Measurements from ENCODE around the gene HOXA3. TPM values are rescaled to one million over a fixed set of nuclear protein-coding genes. Genes with fewer than 3 reads are reported as not detected.

The HOXA3 gene
- total and polyA plus RNA-seq, 4 donors: 3.8 to 20.8 (median 10.9) TPM

GRCh38 chr7:27071622-27072390 lies 80.6 kb downstream of the HOXA3 start:
- DNase-seq: no peak
- H3K9me3 ChIP-seq (ENCODE audit: control insufficient read depth, low read length): no peaks in the 10 kb centered on the region
- intact Hi-C loops (cut with DNase I): no loop called here
- H3K4me1 ChIP-seq (ENCODE audit: control insufficient read depth in 1 of 2, insufficient read depth in 2 of 2, low read length in 2 of 2): no peaks in the 10 kb centered on the region
- ATAC-seq (ENCODE audit: low FRiP score): no peak
- H3K36me3 ChIP-seq (ENCODE audit: control insufficient read depth in 1 of 2, insufficient read depth in 2 of 2, low read length in 1 of 2): no peaks in the 10 kb centered on the region
- no peaks in the 10 kb centered on the region for H3K27me3 ChIP-seq (ENCODE audit: control insufficient read depth in 1 of 2, insufficient read depth in 2 of 2, low read length in 1 of 2)
- no peak overlapping the region for H3K27ac ChIP-seq (ENCODE audit: low read depth in 1 of 2, low read length in 2 of 2)
- no peak overlapping the region for H3K4me3 ChIP-seq (ENCODE audit: low read length in 2 of 2)
- WGBS, 2 donors: 82 to 83% methylated on average over 6 of the region's 6 CpGs

GRCh38 chr7:27068259-27068658 lies 84.1 kb downstream of the HOXA3 start:
- 97 to 100% methylated on average over 1 of the region's 1 CpG for WGBS, 2 donors
- Histone ChIP-seq H3K27me3 (ENCODE audit: control insufficient read depth in 1 of 2, insufficient read depth in 2 of 2, low read length in 1 of 2) (no peaks in the 10 kb centered on the region), H3K27ac (ENCODE audit: low read depth in 1 of 2, low read length in 2 of 2) (no peak overlapping the region), H3K4me3 (ENCODE audit: low read length in 2 of 2) (no peak overlapping the region), H3K4me1 (ENCODE audit: control insufficient read depth in 1 of 2, insufficient read depth in 2 of 2, low read length in 2 of 2) (no peaks in the 10 kb centered on the region), H3K36me3 (ENCODE audit: control insufficient read depth in 1 of 2, insufficient read depth in 2 of 2, low read length in 1 of 2) (no peaks in the 10 kb centered on the region), H3K9me3 (ENCODE audit: control insufficient read depth, low read length) (no peaks in the 10 kb centered on the region)
- intact Hi-C loops (cut with DNase I): no loop called here
- DNase-seq (no peak), ATAC-seq (ENCODE audit: low FRiP score) (no peak)

GRCh38 chr7:27066148-27066547 lies 86.2 kb downstream of the HOXA3 start:
- H3K4me3 ChIP-seq (ENCODE audit: low read length in 2 of 2): no peak overlapping the region
- WGBS, 2 donors: 57 to 66% methylated on average over 3 of the region's 3 CpGs
- intact Hi-C loops (cut with DNase I): no loop called here
- H3K27ac ChIP-seq (ENCODE audit: low read depth in 1 of 2, low read length in 2 of 2): no peak overlapping the region
- no peak for ATAC-seq (ENCODE audit: low FRiP score)
- H3K4me1 ChIP-seq (ENCODE audit: control insufficient read depth in 1 of 2, insufficient read depth in 2 of 2, low read length in 2 of 2): no peaks in the 10 kb centered on the region
- H3K36me3 ChIP-seq (ENCODE audit: control insufficient read depth in 1 of 2, insufficient read depth in 2 of 2, low read length in 1 of 2): no peaks in the 10 kb centered on the region
- no peaks in the 10 kb centered on the region for H3K27me3 ChIP-seq (ENCODE audit: control insufficient read depth in 1 of 2, insufficient read depth in 2 of 2, low read length in 1 of 2)
- no peaks in the 10 kb centered on the region for H3K9me3 ChIP-seq (ENCODE audit: control insufficient read depth, low read length)
- no peak for DNase-seq

GRCh38 chr7:27065709-27066108 lies 86.7 kb downstream of the HOXA3 start:
- DNase-seq (no peak), ATAC-seq (ENCODE audit: low FRiP score) (no peak)
- no peaks in the 10 kb centered on the region for H3K9me3 ChIP-seq (ENCODE audit: control insufficient read depth, low read length)
- no peaks in the 10 kb centered on the region for H3K36me3 ChIP-seq (ENCODE audit: control insufficient read depth in 1 of 2, insufficient read depth in 2 of 2, low read length in 1 of 2)
- no peaks in the 10 kb centered on the region for H3K4me1 ChIP-seq (ENCODE audit: control insufficient read depth in 1 of 2, insufficient read depth in 2 of 2, low read length in 2 of 2)
- no peak overlapping the region for H3K4me3 ChIP-seq (ENCODE audit: low read length in 2 of 2)
- WGBS, 2 donors: 93 to 95% methylated on average over 2 of the region's 2 CpGs
- H3K27ac ChIP-seq (ENCODE audit: low read depth in 1 of 2, low read length in 2 of 2): no peak overlapping the region
- intact Hi-C loops (cut with DNase I): no loop called here
- no peaks in the 10 kb centered on the region for H3K27me3 ChIP-seq (ENCODE audit: control insufficient read depth in 1 of 2, insufficient read depth in 2 of 2, low read length in 1 of 2)

GRCh38 chr7:27064661-27065060 lies 87.7 kb downstream of the HOXA3 start:
- Histone ChIP-seq H3K36me3 (ENCODE audit: control insufficient read depth in 1 of 2, insufficient read depth in 2 of 2, low read length in 1 of 2) (no peaks in the 10 kb centered on the region), H3K4me1 (ENCODE audit: control insufficient read depth in 1 of 2, insufficient read depth in 2 of 2, low read length in 2 of 2) (no peaks in the 10 kb centered on the region), H3K27ac (ENCODE audit: low read depth in 1 of 2, low read length in 2 of 2) (no peak overlapping the region), H3K4me3 (ENCODE audit: low read length in 2 of 2) (no peak overlapping the region), H3K9me3 (ENCODE audit: control insufficient read depth, low read length) (no peaks in the 10 kb centered on the region), H3K27me3 (ENCODE audit: control insufficient read depth in 1 of 2, insufficient read depth in 2 of 2, low read length in 1 of 2) (no peaks in the 10 kb centered on the region)
- WGBS, 2 donors: 78 to 84% methylated on average over 2 of the region's 2 CpGs
- DNase-seq (no peak), ATAC-seq (ENCODE audit: low FRiP score) (no peak)
- intact Hi-C loops (cut with DNase I): no loop called here

GRCh38 chr7:27064159-27064558 lies 88.2 kb downstream of the HOXA3 start:
- Histone ChIP-seq H3K27ac (ENCODE audit: low read depth in 1 of 2, low read length in 2 of 2) (no peak overlapping the region), H3K9me3 (ENCODE audit: control insufficient read depth, low read length) (no peaks in the 10 kb centered on the region), H3K4me3 (ENCODE audit: low read length in 2 of 2) (no peak overlapping the region), H3K4me1 (ENCODE audit: control insufficient read depth in 1 of 2, insufficient read depth in 2 of 2, low read length in 2 of 2) (no peaks in the 10 kb centered on the region), H3K27me3 (ENCODE audit: control insufficient read depth in 1 of 2, insufficient read depth in 2 of 2, low read length in 1 of 2) (no peaks in the 10 kb centered on the region), H3K36me3 (ENCODE audit: control insufficient read depth in 1 of 2, insufficient read depth in 2 of 2, low read length in 1 of 2) (no peaks in the 10 kb centered on the region)
- ATAC-seq (ENCODE audit: low FRiP score) (no peak), DNase-seq (no peak)
- WGBS, 2 donors: 22 to 26% methylated on average over 2 of the region's 2 CpGs
- intact Hi-C loops (cut with DNase I): no loop called here

- H3K9me3 ChIP-seq (ENCODE audit: control insufficient read depth, low read length): no peaks in the 10 kb centered on the region
- no peak for DNase-seq
- H3K27me3 ChIP-seq (ENCODE audit: control insufficient read depth in 1 of 2, insufficient read depth in 2 of 2, low read length in 1 of 2): no peaks in the 10 kb centered on the region
- H3K36me3 ChIP-seq (ENCODE audit: control insufficient read depth in 1 of 2, insufficient read depth in 2 of 2, low read length in 1 of 2): no peaks in the 10 kb centered on the region
- no peak for ATAC-seq (ENCODE audit: low FRiP score)
- intact Hi-C loops (cut with DNase I): no loop called here
- WGBS, 2 donors: 94 to 96% methylated on average over 4 of the region's 4 CpGs
- no peak overlapping the region for H3K27ac ChIP-seq (ENCODE audit: low read depth in 1 of 2, low read length in 2 of 2)
- no peaks in the 10 kb centered on the region for H3K4me1 ChIP-seq (ENCODE audit: control insufficient read depth in 1 of 2, insufficient read depth in 2 of 2, low read length in 2 of 2)
- H3K4me3 ChIP-seq (ENCODE audit: low read length in 2 of 2): no peak overlapping the region
These were observed 89.4 kb downstream of the HOXA3 start for GRCh38 chr7:27062946-27063345.

Small RNA genes lying within 50 kb of the gene (microRNA-seq; reads per million reads assigned to microRNA genes)
- 156 to 3,890 reads per million in 2 donors for gene MIR196B

Other genes starting within 250 kb of the HOXA3 start
- 1 to 10 TPM; 1.3 to 1.6 TPM for gene HOXA1, start 56.6 kb downstream of the HOXA3 start, total RNA-seq
- gene HOXA1, start 56.6 kb downstream of the HOXA3 start, polyA plus RNA-seq: under 1 TPM; 0.59 to 0.88 TPM
- gene HOXA2, start 49.9 kb downstream of the HOXA3 start, total RNA-seq: 1 to 10 TPM; 1.6 to 4.7 TPM
- 1 to 10 TPM; 2.3 to 3.6 TPM for gene HOXA2, start 49.9 kb downstream of the HOXA3 start, polyA plus RNA-seq
- gene HOXA4, start 21.8 kb downstream of the HOXA3 start, total RNA-seq: 10 to 100 TPM in 1 of 2 donors, 1 to 10 TPM in 1; 5.6 to 11.6 TPM
- gene HOXA4, start 21.8 kb downstream of the HOXA3 start, polyA plus RNA-seq: 10 to 100 TPM in 1 of 2 donors, 1 to 10 TPM in 1; 2.6 to 10.1 TPM
- gene HOXA5, start 8.9 kb downstream of the HOXA3 start, total RNA-seq: 10 to 100 TPM in 1 of 2 donors, 1 to 10 TPM in 1; 8.0 to 11.8 TPM
- 1 to 10 TPM; 1.6 to 2.7 TPM for gene HOXA5, start 8.9 kb downstream of the HOXA3 start, polyA plus RNA-seq
- 1 to 10 TPM; 6.3 to 7.6 TPM for gene HOXA6, start 4.8 kb downstream of the HOXA3 start, total RNA-seq
- under 1 TPM in 1 of 2 donors, not detected in 1; 0.97 TPM for gene HOXA6, start 4.8 kb downstream of the HOXA3 start, polyA plus RNA-seq
- gene HOXA7, start 4.1 kb upstream of the HOXA3 start, total RNA-seq: 1 to 10 TPM; 4.7 to 9.3 TPM
- 1 to 10 TPM; 2.4 to 3.3 TPM for gene HOXA7, start 4.1 kb upstream of the HOXA3 start, polyA plus RNA-seq
- gene HOXA9, start 13.0 kb upstream of the HOXA3 start, total RNA-seq: 1 to 10 TPM; 1.6 to 5.8 TPM
- gene HOXA9, start 13.0 kb upstream of the HOXA3 start, polyA plus RNA-seq: 1 to 10 TPM; 1.5 to 3.1 TPM
- gene HOXA10, start 21.7 kb upstream of the HOXA3 start, total RNA-seq: 10 to 100 TPM in 1 of 2 donors, 1 to 10 TPM in 1; 1.5 to 11.2 TPM
- 1 to 10 TPM; 3.4 to 3.6 TPM for gene HOXA10, start 21.7 kb upstream of the HOXA3 start, polyA plus RNA-seq
- gene HOXA11, start 32.6 kb upstream of the HOXA3 start, total RNA-seq: under 1 TPM in 1 of 2 donors, not detected in 1; 0.81 TPM
- under 1 TPM in 1 of 2 donors, not detected in 1; 0.13 TPM for gene HOXA11, start 32.6 kb upstream of the HOXA3 start, polyA plus RNA-seq
- gene HOXA13, start 47.5 kb upstream of the HOXA3 start, total RNA-seq: not detected
- under 1 TPM in 1 of 2 donors, not detected in 1; 0.38 TPM for gene HOXA13, start 47.5 kb upstream of the HOXA3 start, polyA plus RNA-seq
- not detected for gene EVX1, start 90.2 kb upstream of the HOXA3 start, total RNA-seq
- gene EVX1, start 90.2 kb upstream of the HOXA3 start, polyA plus RNA-seq: not detected

All from aorta (tissue), 5 donors.